NCI-H2196 (cell line): ENCODE data around the gene CHI3L1.

ENCODE experiments used
- DNase-seq: peaks from one replicate; lab custom pipeline; 2025; ENCODE audit not compliant: unreplicated experiment; lab: John Stamatoyannopoulos, UW

The CHI3L1 gene

GRCh38 chr1:203169770-203170520, 16.6 kb downstream of the CHI3L1 start:
- no peak for DNase-seq

GRCh38 chr1:203168991-203169390, 17.5 kb downstream of the CHI3L1 start:
- no peak for DNase-seq

- DNase-seq = no peak
Measured at GRCh38 chr1:203168256-203168786, 18.2 kb downstream of the CHI3L1 start.

- DNase-seq = no peak
Measured at GRCh38 chr1:203167913-203168200, 18.6 kb downstream of the CHI3L1 start.

GRCh38 chr1:203167026-203167912, 19.2 kb downstream of the CHI3L1 start:
- no peak for DNase-seq

- DNase-seq = no peak
Measured at GRCh38 chr1:203166192-203166940, 20.1 kb downstream of the CHI3L1 start.

GRCh38 chr1:203165800-203166161, 20.7 kb downstream of the CHI3L1 start:
- DNase-seq = no peak

GRCh38 chr1:203165101-203165799, 21.3 kb downstream of the CHI3L1 start:
- no peak for DNase-seq

- no peak for DNase-seq
Measured at GRCh38 chr1:203163891-203164635, 22.4 kb downstream of the CHI3L1 start.

- no peak for DNase-seq
Measured at GRCh38 chr1:203162403-203162802, 24.1 kb downstream of the CHI3L1 start.

- DNase-seq = no peak
Measured at GRCh38 chr1:203161703-203162102, 24.8 kb downstream of the CHI3L1 start.

- DNase-seq = no peak
Measured at GRCh38 chr1:203161175-203161574, 25.3 kb downstream of the CHI3L1 start.

GRCh38 chr1:203159844-203160243, 26.7 kb downstream of the CHI3L1 start:
- DNase-seq = no peak

- no peak for DNase-seq
Measured at GRCh38 chr1:203158960-203159665, 27.4 kb downstream of the CHI3L1 start.

- DNase-seq = no peak
Measured at GRCh38 chr1:203158423-203158822, 28.1 kb downstream of the CHI3L1 start.

GRCh38 chr1:203156280-203156679, 30.2 kb downstream of the CHI3L1 start:
- no peak for DNase-seq

GRCh38 chr1:203153989-203154821, 32.3 kb downstream of the CHI3L1 start:
- DNase-seq = no peak

- no peak for DNase-seq
Measured at GRCh38 chr1:203153051-203153988, 33.2 kb downstream of the CHI3L1 start.
